ENCODE measurements around the gene PIGK. TPM values are rescaled to one million over a fixed set of nuclear protein-coding genes. Genes with fewer than 3 reads are reported as not detected.

Gene PIGK
- total and polyA plus RNA-seq, 2 donors (not counting 3 experiments of a cell fraction or from before 2014, with no cell fraction given), result 12.3 to 32.3 TPM

DNA sequence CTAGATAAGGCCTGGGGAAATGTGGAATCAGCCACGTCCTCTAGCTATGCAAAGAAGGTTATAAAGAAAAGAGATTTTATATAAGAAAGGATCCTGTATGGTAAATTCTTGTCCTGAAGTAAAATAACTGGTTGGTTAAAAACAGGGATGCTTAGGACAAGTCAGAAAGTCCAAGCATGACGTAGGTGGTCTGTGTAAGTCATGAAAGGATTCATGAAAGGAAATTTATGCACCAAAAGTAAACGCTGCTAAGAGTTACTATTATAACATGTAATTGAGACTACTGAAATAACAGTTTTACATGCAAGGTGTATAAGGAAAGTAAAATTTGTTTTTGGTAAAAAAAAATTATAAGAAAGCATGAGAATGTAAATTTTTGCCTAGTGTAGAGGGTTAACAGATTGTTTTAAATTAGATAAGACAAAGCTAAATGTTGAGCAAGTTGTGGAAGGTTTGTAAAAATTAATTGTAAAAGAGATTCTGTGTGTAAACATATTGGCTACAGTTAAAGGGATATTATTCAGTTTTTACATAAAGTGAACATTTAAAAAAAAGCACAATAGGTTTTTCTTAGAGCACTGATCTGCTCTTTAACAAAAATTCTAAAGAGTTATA lies 43.9 kb downstream of the PIGK start:
- dilution Hi-C loops (cut with MboI; ENCODE audit: extremely low pct_ligation_motif_present, low sequenced_read_pairs), result no loop called here
- POLR2A ChIA-PET, result no interaction called here

More for the DNA sequence above, 43.9 kb downstream of the PIGK start:
- Histone ChIP-seq H3K27ac (ENCODE audit: insufficient read depth, low read depth, low read length) (no peak overlapping the region), H3K4me1 (ENCODE audit: control insufficient read depth, extremely low read depth, insufficient read depth, low read length) (no peaks in the 10 kb centered on the region), H3K79me2 (ENCODE audit: control insufficient read depth, insufficient read depth, low read length) (no peaks in the 10 kb centered on the region), H3K27me3 (ENCODE audit: control insufficient read depth in 2 of 2, insufficient read depth in 2 of 2, low read length in 2 of 2) (no peaks in the 10 kb centered on the region), H4K20me1 (replicated peaks; ENCODE audit: control insufficient read depth, extremely low read depth, insufficient read depth, low read length) (no peaks in the 10 kb centered on the region), H3K4me3 (replicated peaks in 1 of 3; ENCODE audit: insufficient read depth in 1 of 3, low read depth in 1 of 3, low read length in 3 of 3) (no peak overlapping the region), H3K36me3 (ENCODE audit: control insufficient read depth in 2 of 2, extremely low read depth in 1 of 2, insufficient read depth in 2 of 2, low read length in 2 of 2) (no peaks in the 10 kb centered on the region), H3K4me2 (ENCODE audit: insufficient read depth, low read length) (no peak overlapping the region), H2AFZ (ENCODE audit: low read depth, low read length) (no peak overlapping the region), H3K9ac (replicated peaks; ENCODE audit: extremely low read depth, insufficient read depth, low read length) (no peak overlapping the region), H3K9me3 (replicated peaks; ENCODE audit: control insufficient read depth, insufficient read depth, low read length) (no peaks in the 10 kb centered on the region), H3K9me1 (replicated peaks; ENCODE audit: control insufficient read depth, extremely low read depth, insufficient read depth, low read length) (no peaks in the 10 kb centered on the region)
- CTCF ChIA-PET, result no interaction called here
- no peak for DNase-seq (ENCODE audit: low read depth, low spot score)
- no TSS peak for BruUV-seq (replicated peaks)
- intact Hi-C loops (cut with micrococcal nuclease), result no loop called here
- TF ChIP-seq, protein P1, sequence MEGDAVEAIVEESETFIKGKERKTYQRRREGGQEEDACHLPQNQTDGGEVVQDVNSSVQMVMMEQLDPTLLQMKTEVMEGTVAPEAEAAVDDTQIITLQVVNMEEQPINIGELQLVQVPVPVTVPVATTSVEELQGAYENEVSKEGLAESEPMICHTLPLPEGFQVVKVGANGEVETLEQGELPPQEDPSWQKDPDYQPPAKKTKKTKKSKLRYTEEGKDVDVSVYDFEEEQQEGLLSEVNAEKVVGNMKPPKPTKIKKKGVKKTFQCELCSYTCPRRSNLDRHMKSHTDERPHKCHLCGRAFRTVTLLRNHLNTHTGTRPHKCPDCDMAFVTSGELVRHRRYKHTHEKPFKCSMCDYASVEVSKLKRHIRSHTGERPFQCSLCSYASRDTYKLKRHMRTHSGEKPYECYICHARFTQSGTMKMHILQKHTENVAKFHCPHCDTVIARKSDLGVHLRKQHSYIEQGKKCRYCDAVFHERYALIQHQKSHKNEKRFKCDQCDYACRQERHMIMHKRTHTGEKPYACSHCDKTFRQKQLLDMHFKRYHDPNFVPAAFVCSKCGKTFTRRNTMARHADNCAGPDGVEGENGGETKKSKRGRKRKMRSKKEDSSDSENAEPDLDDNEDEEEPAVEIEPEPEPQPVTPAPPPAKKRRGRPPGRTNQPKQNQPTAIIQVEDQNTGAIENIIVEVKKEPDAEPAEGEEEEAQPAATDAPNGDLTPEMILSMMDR (IDR thresholded peaks at IDR 0.05; ENCODE audit: extremely low read depth in 1 of 2, insufficient read depth in 1 of 2, low read depth in 1 of 2, low read length in 2 of 2), result no peak
- TF ChIP-seq FOS (IDR thresholded peaks at IDR 0.05; ENCODE audit: borderline replicate concordance, insufficient read depth, low read length) (no peak), POLR2AphosphoS5 (IDR thresholded peaks at IDR 0.05; ENCODE audit: insufficient read depth, low read depth, low read length) (no peak), POLR2A (IDR thresholded peaks at IDR 0.05; ENCODE audit: low read depth, low read length) (no peak), EZH2 (IDR thresholded peaks at IDR 0.05; ENCODE audit: borderline replicate concordance, low read depth, low read length, severe bottlenecking) (no peak), GATA2 (IDR thresholded peaks at IDR 0.05; ENCODE audit: insufficient read depth, insufficient read length, low read depth, low read length) (no peak), MYC (IDR thresholded peaks at IDR 0.05; ENCODE audit: low read depth, low read length) (no peak)
- TF ChIP-seq, protein P2, sequence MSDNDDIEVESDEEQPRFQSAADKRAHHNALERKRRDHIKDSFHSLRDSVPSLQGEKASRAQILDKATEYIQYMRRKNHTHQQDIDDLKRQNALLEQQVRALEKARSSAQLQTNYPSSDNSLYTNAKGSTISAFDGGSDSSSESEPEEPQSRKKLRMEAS (IDR thresholded peaks at IDR 0.05; ENCODE audit: insufficient read depth, insufficient read length), result no peak
- FAIRE-seq, result no peak

Data from endothelial cell of umbilical vein (primary cell).